Suppressor macrophage treated with lipopolysaccharide for 1 hour (primary cell): Measurements from ENCODE around the gene RPL5.

Source experiments
- DNase-seq, 3 donors: peaks; one replicate each; pipeline ENCODE4 v3.0.0-alpha.2; 2020 to 2022

Gene RPL5

DNA sequence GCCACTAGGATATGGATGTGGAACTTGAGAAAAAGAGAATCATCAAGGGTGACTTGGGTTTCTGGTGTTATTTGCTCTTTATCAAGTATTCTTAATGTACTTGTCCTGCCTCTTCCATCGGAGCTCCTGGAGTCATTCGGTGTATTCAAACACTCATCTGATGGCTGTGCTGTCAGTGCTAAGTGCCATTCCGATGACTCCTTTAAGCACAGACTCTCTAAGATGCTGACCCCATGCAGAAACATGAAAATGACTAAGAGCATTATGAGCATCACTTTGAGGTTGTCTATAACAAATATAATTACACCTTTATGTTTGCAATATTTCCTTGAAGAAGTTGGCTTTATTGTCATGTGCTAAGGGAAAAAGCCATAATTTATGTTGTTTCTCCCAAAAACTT, 11.3 kb upstream of the RPL5 start:
- no peak for DNase-seq

DNA sequence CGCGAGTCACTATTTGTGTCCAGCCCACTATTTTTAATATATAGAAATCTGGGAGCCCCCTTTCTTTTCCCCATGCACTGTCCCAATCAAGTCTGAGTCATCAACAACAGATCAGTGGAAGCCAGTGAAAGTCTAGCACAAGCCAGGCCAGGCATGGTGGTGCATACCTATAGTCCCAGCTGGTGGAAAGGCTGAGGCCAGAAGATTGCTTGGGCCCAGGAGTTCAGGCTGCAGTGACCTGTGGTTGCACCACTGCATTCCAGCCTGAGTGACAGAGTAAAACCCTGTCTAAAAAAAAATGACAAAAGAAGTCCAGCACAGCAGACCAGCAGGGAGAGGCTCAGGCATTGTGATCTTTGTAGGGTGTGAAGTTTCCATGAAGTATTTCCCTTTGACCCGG, 9.0 kb upstream of the RPL5 start:
- DNase-seq: peak; percentile 56 to 72 (median 60)

DNA sequence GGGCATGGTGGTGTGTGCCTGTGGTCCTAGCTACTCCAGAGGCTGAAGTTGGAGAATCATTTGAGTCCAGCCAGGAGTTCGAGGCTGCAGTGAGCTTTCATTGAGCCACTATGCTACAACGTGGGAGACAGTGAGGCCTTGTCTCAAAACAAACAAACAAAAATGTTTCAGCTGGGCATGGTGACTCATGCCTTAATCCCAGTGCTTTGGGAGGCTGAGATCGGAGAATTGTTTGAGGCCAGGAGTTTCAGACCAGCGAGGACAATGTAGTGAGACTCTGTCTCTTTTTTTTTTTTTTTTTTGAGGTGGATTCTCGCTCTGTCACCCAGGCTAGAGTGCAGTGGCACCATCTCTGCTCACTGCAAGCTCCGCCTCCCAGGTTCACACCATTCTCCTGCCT, 5.0 kb upstream of the RPL5 start:
- no peak for DNase-seq

DNA sequence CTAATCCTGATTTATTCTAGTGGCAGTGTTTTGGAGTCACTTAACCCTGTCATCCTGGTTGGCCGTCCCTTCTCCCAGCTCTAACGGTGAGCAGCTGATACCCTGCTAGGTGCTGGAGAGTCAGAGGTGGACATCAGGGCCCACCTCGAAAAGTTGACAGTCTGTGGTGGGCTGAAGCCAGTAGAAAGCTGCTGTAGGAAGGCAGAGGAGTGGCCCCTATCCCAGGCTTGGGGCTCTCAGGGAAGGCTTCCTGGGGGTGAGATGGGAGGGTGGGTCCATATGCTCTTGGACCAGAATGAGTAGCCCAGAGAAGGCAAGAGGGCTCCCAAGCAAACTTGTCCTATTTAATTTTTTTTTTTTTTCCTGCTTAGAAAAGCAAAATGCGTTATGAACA, 475 bp upstream of the RPL5 start:
- DNase-seq: no peak

DNA sequence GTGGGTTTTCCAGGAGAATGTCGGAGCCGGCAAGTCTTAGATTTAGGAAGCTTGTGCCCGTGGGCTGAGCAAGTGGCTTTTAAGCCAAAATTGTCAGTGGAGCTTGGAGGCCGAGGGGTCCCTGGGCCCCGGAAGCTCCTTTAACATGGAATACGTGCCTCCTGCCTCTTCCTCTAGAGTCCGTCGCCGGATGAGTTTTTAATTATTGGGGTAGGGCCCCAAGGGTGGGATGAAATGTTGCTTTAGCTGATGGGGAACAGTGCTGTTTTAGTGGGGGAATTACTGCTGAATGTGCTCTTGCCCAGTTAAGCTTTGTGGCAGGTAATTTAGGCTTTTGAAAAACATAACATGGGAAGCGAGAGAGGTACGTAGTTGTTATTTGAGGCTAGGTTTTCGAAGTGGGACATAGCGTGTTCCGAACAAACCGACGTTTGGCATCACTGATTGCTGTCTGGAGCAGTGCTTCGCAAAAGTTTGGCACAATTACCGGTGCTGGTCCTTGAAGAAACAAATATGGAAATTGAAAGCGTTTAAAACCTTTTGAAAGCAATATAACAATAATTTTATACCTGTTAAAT, 786 bp downstream of the RPL5 start:
- peak in 1 of 3 donors; percentile 27 for DNase-seq

DNA sequence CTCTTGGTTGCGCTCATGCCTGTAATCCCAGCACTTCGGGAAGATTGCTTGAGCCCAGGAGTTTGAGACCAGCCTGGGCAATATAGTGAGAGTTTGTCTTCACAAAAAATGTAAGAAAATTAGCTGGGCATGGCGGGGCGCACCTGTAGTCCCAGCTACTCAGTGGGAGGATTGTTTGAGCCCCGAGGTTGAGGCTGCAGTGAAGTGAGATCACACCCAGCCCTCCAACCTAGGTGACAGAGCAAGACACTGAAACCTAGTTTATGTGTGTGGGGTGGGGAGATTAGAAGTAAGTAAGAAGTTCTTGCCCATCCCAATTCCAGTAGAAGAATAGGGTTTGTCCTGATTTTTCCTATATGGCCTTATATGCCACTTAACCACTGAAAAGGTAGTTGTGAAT, 2.0 kb downstream of the RPL5 start:
- DNase-seq: no peak

DNA sequence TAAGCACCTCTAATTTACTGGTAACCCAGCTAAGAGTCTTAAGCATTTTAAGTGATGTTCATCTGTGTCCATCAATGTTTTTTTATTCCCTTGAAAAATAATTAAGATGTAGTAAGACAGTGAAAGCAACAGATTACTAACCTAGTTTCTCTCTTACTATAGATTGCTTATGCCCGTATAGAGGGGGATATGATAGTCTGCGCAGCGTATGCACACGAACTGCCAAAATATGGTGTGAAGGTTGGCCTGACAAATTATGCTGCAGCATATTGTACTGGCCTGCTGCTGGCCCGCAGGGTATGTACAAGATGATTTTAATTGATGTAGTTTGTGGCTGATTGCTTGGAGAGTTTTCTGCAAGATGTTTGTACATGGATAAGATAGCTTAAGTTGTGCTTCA, 2.8 kb downstream of the RPL5 start:
- no peak for DNase-seq

DNA sequence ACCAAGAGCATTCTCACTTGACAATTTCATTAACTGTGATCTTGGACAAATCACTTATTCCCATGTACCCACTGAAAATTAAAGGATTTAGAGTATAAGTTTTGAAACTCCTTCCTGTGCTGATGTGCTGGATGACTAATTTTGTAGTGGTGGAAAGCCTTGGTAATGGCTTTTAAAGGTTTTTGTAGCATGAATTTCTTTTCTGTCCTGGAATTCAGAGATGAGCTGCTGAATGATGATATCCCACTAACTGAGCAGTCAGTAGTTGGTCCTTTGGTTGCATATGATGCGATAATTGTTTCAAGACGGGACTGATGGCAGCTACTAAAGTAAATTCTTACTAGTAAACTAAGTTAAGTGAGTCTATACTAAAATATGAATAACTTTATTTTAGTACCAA, 5.2 kb downstream of the RPL5 start:
- DNase-seq: no peak

DNA sequence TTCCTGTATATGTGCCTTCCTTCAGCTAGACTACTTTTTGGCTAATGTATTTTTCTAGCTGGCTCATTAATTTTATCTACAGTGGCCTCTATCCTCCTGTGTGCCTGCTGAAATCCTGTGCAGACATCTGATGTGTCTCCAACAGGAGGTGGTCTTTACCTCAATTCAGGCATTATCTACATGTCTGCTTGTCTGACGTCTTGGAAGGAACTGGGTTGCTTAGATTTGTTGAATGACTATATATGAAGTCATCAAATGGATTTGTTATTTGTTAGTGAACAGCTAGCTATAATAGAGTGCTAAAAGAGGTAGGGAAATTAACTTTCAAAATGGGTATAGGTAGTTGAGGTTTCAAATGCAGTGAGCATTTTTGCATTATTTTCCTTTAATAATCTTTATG, 6.7 kb downstream of the RPL5 start:
- DNase-seq: no peak

DNA sequence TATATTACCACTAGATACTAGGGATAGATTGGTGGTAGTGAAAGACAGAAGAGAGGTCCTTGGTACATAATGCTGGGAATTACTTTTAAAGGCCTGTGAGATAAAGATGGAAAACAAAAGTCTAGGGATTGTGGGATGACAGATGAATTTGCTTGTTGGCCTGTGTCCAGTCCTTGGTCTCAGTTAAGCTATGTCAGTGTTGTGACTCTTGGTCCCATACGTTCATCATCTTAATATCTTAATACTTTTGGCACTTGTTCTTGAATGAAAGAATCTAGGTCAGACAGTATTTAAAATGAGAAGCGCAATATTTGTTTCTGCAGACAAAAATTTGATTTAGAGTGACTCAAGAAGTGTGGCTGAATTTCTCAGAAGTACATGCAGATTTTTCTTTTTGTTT, 7.6 kb downstream of the RPL5 start:
- no peak for DNase-seq

DNA sequence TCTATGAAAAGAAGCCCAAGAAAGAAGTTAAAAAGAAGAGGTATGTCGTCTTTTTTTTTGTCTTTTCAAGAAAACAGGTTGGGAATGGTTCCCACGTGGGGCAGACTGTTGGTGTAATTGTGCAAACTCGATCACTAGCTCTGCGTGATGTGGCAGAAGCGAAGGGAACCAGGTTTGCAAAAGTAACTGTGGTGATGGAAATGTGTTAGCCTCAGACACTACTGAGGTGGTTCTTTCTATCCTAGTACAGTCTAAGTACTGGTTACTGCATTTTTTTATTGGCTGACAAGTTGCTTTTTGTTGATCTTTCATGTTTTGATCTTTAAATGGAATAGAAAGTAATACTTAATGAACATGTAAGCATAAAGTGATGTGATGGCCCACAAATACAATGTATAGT, 8.8 kb downstream of the RPL5 start:
- DNase-seq: no peak

DNA sequence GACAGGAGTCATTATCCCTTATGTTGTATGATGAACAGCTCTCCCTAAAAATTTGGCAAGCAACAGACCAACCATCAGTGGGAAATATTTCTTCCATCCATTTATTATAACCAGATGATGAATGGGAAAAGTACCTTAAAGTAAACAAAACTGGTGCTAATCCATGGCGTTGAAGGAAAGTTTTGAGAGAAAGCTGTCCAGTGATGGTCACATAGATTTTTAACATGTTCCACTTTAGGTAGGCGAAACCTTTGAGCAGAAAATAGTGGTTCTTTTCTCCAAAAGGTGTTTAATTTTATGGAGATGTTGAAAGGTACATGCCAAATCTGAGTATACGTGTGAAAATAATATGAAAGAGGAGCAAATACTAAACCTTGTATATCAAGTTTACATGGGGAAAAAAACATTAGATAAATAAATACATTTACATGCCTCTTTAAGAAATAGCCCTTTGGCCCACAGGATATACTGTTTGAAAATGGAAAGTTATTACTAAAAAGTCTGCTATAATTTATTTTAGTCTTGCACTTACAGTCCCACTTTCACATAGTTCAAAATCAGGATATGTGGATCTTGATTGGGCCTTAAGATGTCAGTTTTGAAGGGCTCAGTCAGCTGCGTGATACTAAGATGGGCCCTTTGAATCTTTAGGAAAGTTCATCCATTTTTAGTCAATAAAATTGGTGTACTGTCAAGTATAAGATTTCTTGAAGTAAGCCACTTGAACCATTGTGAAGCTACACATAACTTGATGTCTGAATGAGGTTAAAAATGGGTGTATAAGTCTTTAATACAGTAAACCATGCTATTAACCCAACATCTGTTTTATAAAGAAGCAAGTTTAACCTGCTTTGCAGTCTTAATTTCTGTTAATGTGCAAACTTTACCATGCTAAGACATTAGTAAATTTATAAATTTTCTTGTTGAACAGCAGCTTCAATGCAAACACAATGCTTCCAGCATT, 10.5 kb downstream of the RPL5 start:
- DNase-seq: no peak

DNA sequence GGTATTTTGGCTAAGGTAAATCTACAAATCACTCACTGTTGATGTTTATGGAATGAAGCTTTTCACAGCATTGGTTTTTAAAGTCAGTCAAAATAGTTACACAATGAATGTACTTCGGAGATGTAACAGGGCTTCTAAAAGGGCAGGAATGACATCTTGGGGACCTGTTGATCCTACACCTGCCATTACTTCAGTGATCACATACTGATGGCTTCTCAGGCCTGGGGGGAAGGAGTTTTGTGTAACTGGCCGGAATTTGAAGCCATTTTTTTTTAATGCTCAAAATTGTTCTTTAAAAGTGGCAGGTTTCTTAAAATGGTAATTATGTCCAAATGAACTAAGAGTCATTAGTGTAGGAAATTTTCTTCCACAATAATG, 11.2 kb downstream of the RPL5 start:
- no peak for DNase-seq

DNA sequence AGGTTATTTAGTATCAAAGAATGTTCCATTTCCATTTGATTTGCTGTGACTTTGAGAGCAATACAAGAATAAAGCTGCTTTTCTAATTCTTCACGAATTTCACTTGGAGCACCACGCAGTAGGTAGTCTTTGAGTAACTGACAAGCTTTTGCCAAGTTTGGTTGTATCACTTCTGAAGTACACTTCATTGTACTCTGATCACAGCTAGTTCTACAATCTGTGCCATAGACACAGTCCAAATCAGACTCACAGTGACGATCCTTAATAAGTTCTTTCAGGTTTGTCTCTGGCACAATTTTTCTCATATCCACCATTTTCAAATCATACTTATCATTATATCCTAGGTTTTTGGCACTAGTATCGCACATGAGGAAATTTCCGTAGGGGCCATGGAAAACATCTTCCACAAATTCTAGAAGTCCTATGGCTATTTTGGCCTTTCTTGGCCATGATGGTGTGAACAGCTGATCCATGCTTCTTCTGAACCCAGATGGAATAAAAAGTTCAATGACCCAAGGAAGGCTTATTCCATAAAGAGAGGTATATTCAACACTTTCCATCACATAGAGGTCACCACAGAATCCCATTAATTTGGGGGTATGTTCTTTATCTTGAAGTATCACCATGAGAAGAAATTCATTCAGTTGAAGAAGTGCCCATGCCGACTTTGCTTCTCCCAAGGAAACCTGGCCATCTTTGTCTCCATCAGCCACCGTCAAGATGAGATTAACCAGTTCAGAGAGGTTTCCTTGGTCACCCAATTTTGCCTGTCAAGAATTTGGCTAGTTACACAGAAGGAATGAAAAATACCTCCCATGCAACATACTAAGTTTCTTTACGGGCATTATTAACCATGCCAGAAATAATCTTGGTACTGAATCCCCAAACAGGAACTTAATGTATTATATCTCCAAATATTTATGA, 11.9 kb downstream of the RPL5 start:
- no peak for DNase-seq

DNA sequence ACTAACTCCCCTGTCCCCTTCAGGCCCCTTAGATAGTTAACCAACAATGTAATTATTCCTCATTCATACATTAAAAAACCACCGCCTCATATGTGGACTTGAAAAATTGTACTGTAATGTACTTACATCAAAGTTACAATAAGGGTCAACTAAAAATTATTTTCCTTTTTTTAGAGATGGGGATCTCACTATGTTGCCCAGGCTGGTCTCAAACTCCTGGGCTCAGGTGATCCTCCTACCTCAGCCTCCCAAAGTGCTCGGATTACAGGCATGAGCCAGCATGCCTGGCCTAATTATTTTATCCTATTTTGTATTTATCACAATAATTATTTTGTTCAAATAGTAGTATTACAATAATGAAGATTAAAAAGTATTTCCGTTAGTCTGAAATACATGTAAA, 12.6 kb downstream of the RPL5 start:
- no peak for DNase-seq

DNA sequence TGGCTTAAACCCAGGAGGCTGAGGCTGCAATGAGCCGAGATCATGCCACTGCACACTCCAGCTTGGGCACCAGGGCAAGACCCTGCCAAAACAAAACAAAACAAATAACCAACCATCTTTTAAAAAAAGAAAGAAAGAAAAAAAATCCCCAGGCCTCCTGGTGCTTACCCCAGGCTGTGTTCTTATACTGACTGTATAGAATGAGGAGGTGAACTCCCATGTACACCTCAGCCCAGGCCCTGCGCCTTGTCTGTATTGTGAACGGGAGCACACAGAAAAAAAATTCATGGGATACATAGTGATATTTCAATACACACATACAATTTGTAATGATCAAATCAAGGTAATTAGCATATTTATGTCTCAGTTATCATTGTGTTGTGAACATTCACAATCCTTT, 14.1 kb downstream of the RPL5 start:
- no peak for DNase-seq

DNA sequence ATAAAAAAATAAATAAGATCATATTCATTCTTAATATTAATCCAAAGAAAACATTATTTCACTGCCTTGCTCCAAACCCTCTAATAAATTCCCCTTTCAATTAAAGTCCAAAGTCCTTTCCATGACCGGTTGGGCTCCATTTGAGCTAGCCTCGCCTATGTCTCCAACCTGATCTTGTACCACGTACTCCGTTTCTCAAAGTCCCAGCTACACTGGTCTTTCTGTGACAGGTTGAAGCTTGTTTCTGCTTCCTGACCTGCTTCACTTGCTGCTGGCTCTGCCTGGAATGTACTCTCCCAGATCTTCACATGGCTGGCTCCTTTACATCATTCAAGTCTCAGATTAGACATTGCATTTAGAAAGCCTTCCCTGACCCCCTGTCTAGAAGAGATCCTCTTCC, 16.4 kb downstream of the RPL5 start:
- no peak for DNase-seq

DNA sequence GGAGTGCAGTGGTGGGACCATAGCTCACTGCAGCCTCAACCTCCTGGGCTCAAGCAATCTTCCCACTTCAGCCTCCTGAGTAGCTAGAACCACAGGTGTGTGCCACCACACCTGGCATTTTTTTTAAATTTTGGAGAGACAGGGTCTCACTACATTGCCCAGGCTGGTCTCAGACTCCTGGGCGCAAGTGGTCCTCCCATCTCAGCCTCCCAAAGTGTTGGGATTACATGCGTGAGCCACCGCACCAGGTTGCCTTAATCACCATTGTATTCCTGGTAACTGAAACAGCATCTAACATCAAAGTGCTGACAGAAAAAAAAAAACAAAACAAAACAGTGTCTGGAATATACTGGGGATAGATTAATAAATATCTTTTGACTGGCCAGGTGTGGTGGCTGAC, 18.2 kb downstream of the RPL5 start:
- no peak for DNase-seq

DNA sequence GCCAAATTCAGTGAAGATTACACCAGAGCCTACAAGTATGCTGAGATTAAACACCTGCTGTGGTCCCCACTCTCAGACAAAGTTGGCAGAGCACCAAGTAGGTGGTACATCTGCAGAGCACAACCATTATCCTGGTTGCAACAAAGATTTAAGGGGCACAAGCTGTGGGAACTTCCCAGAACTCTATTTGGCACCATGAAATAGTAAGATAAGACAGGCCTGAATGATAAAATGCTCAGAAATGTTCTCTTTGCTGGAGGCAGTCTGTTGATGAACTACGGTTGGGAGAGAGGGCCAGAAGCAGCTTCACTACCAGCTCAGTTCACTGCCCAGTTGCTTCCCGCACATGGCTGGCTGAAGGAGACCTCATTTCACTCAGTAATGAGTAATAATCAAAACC, 19.9 kb downstream of the RPL5 start:
- peak in 1 of 3 donors; percentile 3 for DNase-seq

DNA sequence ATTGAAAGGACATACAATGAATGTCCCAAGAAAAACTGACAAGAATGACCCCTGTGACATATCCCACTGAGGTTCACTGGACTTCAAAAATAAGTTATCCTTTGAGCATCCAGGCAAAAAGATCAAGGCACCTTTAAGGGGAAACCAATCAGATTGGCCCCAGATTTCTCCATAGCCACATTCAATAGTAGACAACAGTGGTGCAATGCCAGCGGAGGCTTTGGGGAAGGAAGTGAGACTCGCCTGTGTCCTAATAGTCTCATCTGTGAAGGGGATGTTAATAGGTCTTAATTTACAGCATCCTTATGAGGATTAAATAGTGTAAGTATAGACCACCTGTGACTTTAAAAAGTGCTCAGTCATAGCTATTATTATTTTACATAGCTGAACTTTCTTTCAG, 21.5 kb downstream of the RPL5 start:
- DNase-seq: peak; percentile 60 to 69 (median 63)

DNA sequence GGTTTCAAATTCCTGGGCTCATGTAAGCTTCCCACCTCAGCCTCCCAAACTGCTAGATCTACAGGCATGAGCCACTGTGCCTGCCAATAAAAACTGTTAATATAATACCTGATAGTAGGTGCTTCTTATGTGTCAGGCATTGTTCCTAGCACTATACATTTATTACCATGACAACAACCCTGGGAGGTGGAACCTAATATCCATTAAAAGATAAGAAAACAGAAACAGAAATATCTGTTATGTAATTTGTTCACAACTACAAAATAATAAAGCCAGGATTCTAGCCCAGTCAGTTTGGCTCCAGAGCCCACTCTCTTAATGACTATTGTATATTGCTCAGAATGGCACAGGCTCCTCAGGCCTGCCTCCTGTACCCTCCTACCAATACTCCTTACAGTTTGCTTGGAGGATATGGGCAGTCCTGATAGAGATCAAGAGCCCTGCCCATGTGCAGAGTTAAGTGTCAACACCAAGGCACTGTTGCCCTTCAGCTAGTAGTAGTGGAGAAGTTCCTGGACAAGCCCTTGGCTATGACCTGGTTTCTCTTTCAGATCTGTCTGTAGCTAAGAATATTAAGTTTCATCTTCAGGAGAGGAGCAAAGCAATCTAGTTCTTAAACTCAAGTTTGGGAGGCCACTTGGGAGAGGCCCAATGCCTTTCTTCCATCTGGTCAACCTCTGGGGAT, 22.4 kb downstream of the RPL5 start:
- peak in 1 of 3 donors; percentile 19 for DNase-seq

DNA sequence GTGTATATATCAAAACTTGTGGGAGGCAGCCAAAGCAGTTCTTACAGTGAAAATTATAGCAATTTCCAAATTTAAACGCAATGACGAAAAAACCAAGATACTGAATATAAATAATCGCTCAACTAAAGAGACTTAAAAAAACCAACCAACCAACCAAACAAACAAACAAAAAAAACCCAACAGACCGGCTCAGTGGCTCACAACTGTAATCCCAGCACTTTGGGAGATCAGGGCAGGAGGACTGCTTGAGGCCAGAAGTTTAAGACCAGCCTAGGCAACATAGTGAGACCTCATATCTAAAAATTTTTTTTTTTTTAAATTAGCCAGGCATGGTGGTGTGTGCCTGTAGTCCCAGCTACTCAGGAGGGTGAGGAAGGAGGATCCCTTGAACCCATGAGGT, 23.4 kb downstream of the RPL5 start:
- DNase-seq: peak in 1 of 3 donors; percentile 3

DNA sequence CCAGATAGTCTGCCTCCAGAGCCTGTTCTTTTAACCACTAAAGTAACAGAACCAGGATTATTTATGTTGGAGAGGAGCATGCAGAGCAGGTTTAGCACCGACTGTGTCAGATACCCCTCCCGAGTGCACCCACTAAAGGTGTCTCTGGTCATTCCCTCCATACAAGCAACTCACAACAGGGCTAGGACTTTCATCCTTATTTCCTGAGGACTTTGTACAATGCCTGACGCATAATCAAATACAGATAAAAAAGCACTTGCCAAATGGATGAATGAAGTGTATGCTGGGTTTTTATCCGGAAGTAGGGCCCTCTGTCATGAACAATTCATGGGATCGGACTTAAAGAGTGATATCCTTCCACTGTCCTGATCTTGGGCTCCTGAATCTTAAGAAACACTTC, 26.0 kb downstream of the RPL5 start:
- DNase-seq: no peak
